ENCODE measurements around the gene MMP24. TPM values are rescaled to one million over a fixed set of nuclear protein-coding genes. Genes with fewer than 3 reads are reported as not detected.

The MMP24 gene
- total and polyA plus RNA-seq, 8 donors = 2.0 to 7.3 (median 5.0) TPM

DNA sequence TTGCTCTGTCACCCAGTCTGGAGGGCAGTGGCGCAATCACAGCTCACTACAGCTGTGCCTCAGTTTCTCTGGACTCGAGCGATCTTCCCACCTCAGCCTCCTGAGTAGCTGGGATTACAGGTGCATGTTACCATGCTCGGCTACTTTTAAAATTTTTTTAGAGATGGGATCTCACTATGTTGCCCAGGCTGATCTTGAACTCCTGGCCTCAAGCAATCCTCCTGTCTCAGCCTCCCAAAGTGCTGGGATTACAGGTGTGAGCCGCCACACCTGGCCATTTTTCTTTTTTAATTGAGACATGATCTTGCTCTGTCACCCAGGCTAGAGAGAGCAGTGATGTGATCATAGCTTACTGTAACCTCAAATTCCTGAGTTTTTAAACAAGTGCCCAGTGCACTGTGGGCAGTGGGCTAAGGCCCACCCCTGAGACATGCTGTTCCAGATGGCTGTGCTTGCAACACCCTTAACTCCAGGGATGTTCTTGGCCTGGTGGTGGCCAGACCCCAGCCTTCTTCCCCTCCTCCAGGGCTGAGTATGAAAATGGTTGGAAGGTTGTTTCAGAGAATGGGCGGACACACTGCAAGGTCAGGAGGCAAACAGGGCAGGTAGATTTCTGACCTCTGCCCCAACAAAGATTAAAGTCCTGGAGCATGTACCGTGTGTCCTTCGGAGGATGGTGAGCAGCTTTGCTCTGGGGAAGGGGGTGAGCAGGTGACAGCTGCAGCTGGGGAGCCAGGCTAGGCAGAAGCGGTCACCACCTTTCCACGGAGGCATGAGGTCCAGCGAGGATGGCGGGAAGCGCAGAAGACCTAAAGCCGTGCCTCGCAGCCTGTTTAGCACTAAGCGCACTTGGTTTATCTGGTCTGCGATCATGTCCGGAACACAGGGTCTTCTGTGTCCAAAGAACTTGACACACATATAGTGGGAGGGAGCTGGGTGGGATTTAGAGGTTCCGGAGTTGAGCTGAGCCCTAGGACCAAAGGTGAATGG, 67.1 kb downstream of the MMP24 start:
- DNase-seq (no peak), ATAC-seq (no peak), FAIRE-seq (no peak)
- Histone ChIP-seq H3K9me3 (no peaks in the 10 kb centered on the region), H3K4me1 (no peaks in the 10 kb centered on the region), H3K27ac (no peak overlapping the region), H3K36me3 (no peaks in the 10 kb centered on the region), H3K27me3 (no peaks in the 10 kb centered on the region), H3K4me3 (no peak overlapping the region)
- WGBS, 2 donors = 78 to 87% methylated on average over 19 of the region's 19 CpGs
- TF ChIP-seq, protein P1, sequence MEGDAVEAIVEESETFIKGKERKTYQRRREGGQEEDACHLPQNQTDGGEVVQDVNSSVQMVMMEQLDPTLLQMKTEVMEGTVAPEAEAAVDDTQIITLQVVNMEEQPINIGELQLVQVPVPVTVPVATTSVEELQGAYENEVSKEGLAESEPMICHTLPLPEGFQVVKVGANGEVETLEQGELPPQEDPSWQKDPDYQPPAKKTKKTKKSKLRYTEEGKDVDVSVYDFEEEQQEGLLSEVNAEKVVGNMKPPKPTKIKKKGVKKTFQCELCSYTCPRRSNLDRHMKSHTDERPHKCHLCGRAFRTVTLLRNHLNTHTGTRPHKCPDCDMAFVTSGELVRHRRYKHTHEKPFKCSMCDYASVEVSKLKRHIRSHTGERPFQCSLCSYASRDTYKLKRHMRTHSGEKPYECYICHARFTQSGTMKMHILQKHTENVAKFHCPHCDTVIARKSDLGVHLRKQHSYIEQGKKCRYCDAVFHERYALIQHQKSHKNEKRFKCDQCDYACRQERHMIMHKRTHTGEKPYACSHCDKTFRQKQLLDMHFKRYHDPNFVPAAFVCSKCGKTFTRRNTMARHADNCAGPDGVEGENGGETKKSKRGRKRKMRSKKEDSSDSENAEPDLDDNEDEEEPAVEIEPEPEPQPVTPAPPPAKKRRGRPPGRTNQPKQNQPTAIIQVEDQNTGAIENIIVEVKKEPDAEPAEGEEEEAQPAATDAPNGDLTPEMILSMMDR (IDR thresholded peaks at IDR 0.05) = no peak
- intact Hi-C loops (cut with DNase I) = no loop called here

DNA sequence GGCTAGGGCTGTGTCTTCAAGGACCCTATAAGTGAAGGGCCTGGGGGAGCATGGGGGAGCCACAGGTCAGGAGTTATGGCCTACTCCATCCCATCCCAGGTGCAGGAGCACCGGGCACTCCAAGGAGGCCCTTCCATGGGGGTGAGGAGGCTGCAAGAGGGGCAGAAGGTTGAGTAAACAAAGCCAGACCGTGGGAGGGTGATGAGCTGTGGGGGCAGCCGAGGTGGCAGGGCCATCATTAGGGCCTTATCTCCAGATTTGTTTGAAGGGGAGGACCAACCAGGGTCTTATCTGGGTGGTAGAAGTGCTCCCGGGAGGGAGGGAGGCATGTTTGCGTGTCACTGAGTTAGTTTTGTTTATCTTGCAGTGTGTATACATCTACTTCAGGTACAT, 67.8 kb downstream of the MMP24 start:
- Histone ChIP-seq H3K9me3 (no peaks in the 10 kb centered on the region), H3K36me3 (no peaks in the 10 kb centered on the region), H3K4me1 (no peaks in the 10 kb centered on the region), H3K27ac (no peak overlapping the region), H3K27me3 (no peaks in the 10 kb centered on the region), H3K4me3 (no peak overlapping the region)
- no peak for FAIRE-seq
- no peak for DNase-seq
- WGBS, 2 donors = 24 to 32% methylated on average over 5 of the region's 5 CpGs
- no peak for ATAC-seq
- intact Hi-C loops (cut with DNase I) = no loop called here
- TF ChIP-seq, protein P1 (IDR thresholded peaks at IDR 0.05) = no peak

DNA sequence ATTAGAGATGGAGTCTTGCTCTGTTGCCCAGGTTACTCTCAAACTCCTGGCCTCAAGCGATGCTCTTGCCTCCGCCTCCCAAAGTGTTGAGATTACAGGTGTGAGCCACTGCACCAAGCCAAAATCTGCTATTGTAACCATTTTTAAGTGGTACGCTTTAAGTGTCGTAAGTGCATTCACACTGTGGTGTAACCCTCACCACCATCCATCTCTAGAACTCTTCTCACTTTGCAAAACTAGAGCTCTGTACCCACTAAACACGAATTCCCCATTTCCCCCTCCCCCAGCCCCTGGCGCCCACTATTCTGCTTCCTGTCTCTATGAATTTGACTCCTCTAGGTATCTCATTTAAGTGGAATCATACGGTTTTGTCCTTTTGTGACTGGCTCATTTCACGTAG, 68.6 kb downstream of the MMP24 start:
- WGBS, 2 donors = 71 to 72% methylated on average over 8 of the region's 8 CpGs
- no peak overlapping the region for H3K27ac ChIP-seq
- intact Hi-C loops (cut with DNase I) = no loop called here
- H3K4me1 ChIP-seq = no peaks in the 10 kb centered on the region
- FAIRE-seq (no peak), DNase-seq (no peak), ATAC-seq (no peak)
- TF ChIP-seq, protein P1 (IDR thresholded peaks at IDR 0.05) = no peak
- H3K27me3 ChIP-seq = no peaks in the 10 kb centered on the region
- H3K36me3 ChIP-seq = no peaks in the 10 kb centered on the region
- no peak overlapping the region for H3K4me3 ChIP-seq
- no peaks in the 10 kb centered on the region for H3K9me3 ChIP-seq

DNA sequence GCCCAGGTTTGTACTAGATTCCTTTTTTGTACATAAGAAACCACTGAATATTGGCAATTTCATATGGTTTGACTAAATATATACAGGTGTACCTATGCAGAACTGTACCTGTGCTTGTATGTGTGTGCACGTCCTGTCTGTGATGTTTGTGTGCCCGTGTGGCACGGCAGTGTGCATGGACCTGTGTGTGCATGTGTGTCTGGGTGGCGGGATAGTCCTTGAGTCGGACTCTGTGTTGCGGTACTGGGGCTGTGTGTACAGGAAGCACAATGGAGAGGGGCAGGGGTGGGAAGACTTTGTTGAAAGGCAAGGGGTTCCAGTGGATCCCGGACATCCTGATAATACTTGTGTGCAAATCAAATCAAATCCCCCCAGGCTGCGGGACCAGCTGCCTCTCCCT, 69.2 kb downstream of the MMP24 start:
- H3K27me3 ChIP-seq = no peaks in the 10 kb centered on the region
- DNase-seq (no peak), ATAC-seq (no peak), FAIRE-seq (no peak)
- no peak overlapping the region for H3K27ac ChIP-seq
- no peaks in the 10 kb centered on the region for H3K9me3 ChIP-seq
- TF ChIP-seq, protein P1 (IDR thresholded peaks at IDR 0.05) = no peak
- H3K4me1 ChIP-seq = no peaks in the 10 kb centered on the region
- intact Hi-C loops (cut with DNase I) = no loop called here
- WGBS, 2 donors = 55 to 58% methylated on average over 8 of the region's 8 CpGs
- no peak overlapping the region for H3K4me3 ChIP-seq
- H3K36me3 ChIP-seq = no peaks in the 10 kb centered on the region

DNA sequence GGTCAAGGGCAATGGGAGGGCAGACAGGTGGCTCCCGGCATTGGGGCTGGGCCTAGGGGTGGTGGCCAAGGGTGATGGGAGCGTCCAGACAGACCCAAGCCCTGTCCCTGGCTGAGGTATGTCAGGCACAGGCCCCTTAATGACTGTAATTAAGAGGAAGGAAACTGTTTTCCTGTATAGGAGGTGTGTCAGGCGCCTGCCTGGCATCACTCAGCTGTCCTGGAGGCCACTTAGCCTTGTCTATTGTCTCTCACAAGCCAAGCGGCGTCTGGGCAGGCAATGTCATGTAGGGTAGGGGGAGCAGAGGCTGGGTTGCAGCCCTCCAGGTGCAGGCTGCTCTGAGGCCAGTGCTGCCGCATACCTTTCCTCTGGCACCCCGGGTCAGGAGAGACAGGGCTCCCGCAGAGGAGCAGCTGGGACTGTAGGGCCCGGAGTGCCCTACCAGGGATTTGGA, 69.6 kb downstream of the MMP24 start:
- intact Hi-C loops (cut with DNase I) = no loop called here
- ATAC-seq (no peak), DNase-seq (no peak), FAIRE-seq (no peak)
- TF ChIP-seq, protein P1 (IDR thresholded peaks at IDR 0.05) = no peak
- 45 to 48% methylated on average over 9 of the region's 9 CpGs for WGBS, 2 donors
- Histone ChIP-seq H3K4me1 (no peaks in the 10 kb centered on the region), H3K27me3 (no peaks in the 10 kb centered on the region), H3K4me3 (no peak overlapping the region), H3K36me3 (no peaks in the 10 kb centered on the region), H3K27ac (no peak overlapping the region), H3K9me3 (no peaks in the 10 kb centered on the region)

Measured in pancreas (tissue), 10 donors.